NT2/D1 (cell line): Measurements from ENCODE around the gene KLRC4.
"Not testable (repeated sequence)": the region's sequence is repeated elsewhere in the genome, so short reads cannot be mapped to it uniquely, and the experiment has no call there.

Source experiments
- DNase-seq: peaks from one replicate; pipeline ENCODE4 v3.0.0-alpha.2; 2011; ENCODE audit warnings: low read depth, low spot score
- H3K27me3 ChIP-seq: 2 replicates; pipeline ENCODE4 v1.6.0; 2011; ENCODE audit warnings: mild to moderate bottlenecking; ENCODE audit not compliant: insufficient read length, insufficient read depth
- H3K36me3 ChIP-seq: 2 replicates; pipeline ENCODE4 v1.6.1; 2011; ENCODE audit warnings: mild to moderate bottlenecking, low read length, mixed read lengths; ENCODE audit not compliant: insufficient read depth, insufficient read length
- H3K4me1 ChIP-seq: 2 replicates; pipeline ENCODE4 v1.5.1; 2011; ENCODE audit not compliant: insufficient read depth, insufficient read length
- H3K4me3 ChIP-seq: 2 replicates; pipeline ENCODE4 v1.5.1; 2011; ENCODE audit warnings: low read depth; ENCODE audit not compliant: insufficient read length
- H3K9ac ChIP-seq: 2 replicates; pipeline ENCODE4 v1.6.0; 2011; ENCODE audit warnings: low read depth; ENCODE audit not compliant: insufficient read length
- H3K9me3 ChIP-seq: 2 replicates; pipeline ENCODE4 v1.5.1; 2011; ENCODE audit warnings: mild to moderate bottlenecking, low read length; ENCODE audit not compliant: insufficient read depth
- SUZ12 ChIP-seq: IDR thresholded peaks from 2 replicates; pipeline ENCODE4 v1.6.1; 2011; ENCODE audit not compliant: insufficient read length, insufficient read depth; ENCODE audit errors: extremely low read depth
- YY1 ChIP-seq: IDR thresholded peaks from 2 replicates; pipeline ENCODE4 v1.6.1; 2011; ENCODE audit not compliant: insufficient read length, insufficient read depth
- ZNF274 ChIP-seq: IDR thresholded peaks from 2 replicates; pipeline ENCODE4 v1.6.1; 2011; ENCODE audit warnings: mild to moderate bottlenecking, low read depth, low read length

Gene KLRC4, protein sequence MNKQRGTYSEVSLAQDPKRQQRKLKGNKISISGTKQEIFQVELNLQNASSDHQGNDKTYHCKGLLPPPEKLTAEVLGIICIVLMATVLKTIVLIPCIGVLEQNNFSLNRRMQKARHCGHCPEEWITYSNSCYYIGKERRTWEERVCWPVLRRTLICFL

DNA sequence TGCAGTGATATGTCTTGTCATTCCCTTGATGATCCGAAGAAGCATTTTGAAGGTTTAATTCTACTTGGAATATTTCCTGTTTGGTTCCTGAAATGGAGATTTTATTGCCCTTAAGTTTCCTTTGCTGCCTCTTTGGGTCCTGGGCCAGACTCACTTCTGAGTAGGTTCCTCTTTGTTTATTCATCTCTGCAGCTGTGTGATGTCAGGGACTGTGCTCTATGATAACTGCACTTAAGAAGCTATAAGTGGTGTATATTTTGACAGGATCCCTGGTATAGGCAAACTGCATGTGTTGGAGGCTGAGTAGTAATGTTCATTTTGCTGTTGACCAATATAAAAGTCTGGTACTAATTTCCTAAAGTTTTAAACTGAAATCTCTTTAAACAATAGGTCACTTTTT, at the start of gene KLRC4:
Gene KLRC4 (minus strand): TSS at position 366 of the 400 bp plus-strand sequence. CDS start 182 bp downstream, at position 184.
- TF ChIP-seq ZNF274, result no peak
- TF ChIP-seq SUZ12, result no peak
- no peak for DNase-seq
- Histone ChIP-seq H3K9me3 (peaks cover 5% of the 10 kb centered on the region; the same call in 1 of the 2 replicates), H3K4me3 (no peak within 1 kb of the TSS), H3K9ac (no peak within 1 kb of the TSS), H3K27me3 (no peaks in the 10 kb centered on the region), H3K36me3 (no peaks in the 10 kb centered on the region), H3K4me1 (no peaks in the 10 kb centered on the region)

DNA sequence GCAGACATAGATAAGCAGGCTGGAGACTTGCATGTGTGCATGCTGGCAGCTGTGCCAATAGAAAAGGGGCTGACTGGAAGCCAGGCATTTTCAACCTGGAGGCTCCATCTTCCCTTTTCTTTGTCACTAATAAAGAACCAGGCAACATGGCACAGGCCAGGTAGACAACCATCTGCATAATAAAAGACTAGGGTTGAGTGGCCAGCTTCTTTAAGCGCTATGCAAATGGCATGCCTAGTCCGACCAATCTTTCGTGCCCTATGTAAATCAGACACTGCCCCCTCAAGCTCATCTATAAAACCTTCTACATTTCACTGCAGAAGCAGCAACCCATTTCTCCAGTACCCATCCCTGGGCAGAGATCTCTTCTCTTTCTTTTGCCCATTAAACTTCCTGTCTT, 48.2 kb upstream of the KLRC4 start:
- peak; percentile 88 for DNase-seq
- peaks cover 25% of the 10 kb centered on the region for H3K9me3 ChIP-seq
- H3K9ac ChIP-seq, result no peak overlapping the region
- TF ChIP-seq YY1, result peak; percentile 26
- no peak for TF ChIP-seq ZNF274
- no peaks in the 10 kb centered on the region for H3K36me3 ChIP-seq
- H3K27me3 ChIP-seq, result no peaks in the 10 kb centered on the region
- H3K4me3 ChIP-seq, result no peak overlapping the region
- H3K4me1 ChIP-seq, result no peaks in the 10 kb centered on the region

DNA sequence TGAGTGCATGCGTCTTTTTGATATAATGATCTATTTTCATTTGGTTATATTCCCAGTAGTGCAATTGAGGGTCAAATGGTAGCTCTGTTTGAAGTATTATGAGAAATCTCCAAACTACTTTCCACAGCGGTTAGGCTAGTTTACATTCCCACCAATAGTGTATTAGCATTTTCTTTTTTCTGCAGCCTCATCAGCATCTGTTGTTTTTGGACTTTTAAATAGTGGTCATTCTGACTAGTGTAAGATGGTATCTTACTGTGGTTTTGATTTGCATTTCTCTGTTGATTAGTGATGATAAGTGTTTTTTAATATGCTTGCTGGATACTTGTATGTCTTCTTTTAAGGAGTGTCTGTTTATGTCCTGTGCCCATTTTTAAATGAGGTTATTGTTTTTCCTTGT, 47.3 kb upstream of the KLRC4 start:
- DNase-seq, result no peak
- Histone ChIP-seq H3K36me3 (no peaks in the 10 kb centered on the region), H3K27me3 (no peaks in the 10 kb centered on the region), H3K4me1 (no peaks in the 10 kb centered on the region), H3K4me3 (no peak overlapping the region), H3K9ac (no peak overlapping the region), H3K9me3 (peaks cover 25% of the 10 kb centered on the region)
- TF ChIP-seq ZNF274 (no peak), YY1 (no peak), SUZ12 (no peak)

DNA sequence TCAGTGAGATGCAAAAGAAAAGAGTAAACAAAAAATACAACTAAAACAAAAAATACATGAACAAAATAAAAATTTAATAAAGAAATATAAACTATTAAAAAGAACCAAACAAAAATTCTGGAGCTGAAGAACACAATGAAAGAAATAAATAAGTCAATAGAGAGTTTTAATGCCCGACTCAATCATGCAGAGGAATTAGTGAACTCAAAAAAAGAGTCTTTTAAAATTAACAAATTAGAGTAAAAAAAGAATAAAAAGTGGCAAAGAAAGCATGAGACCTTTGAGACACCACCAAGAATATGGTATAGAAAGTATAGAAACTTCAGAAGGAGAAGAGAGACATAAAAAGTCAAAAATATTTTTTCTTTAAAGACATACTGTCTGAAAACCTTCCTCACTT, 46.2 kb upstream of the KLRC4 start:
- Histone ChIP-seq H3K36me3 (no peaks in the 10 kb centered on the region), H3K9ac (no peak overlapping the region), H3K9me3 (peaks cover 25% of the 10 kb centered on the region), H3K4me1 (no peaks in the 10 kb centered on the region), H3K27me3 (no peaks in the 10 kb centered on the region), H3K4me3 (no peak overlapping the region)
- TF ChIP-seq SUZ12, result no peak
- TF ChIP-seq ZNF274, result no peak
- no peak for TF ChIP-seq YY1
- no peak for DNase-seq

DNA sequence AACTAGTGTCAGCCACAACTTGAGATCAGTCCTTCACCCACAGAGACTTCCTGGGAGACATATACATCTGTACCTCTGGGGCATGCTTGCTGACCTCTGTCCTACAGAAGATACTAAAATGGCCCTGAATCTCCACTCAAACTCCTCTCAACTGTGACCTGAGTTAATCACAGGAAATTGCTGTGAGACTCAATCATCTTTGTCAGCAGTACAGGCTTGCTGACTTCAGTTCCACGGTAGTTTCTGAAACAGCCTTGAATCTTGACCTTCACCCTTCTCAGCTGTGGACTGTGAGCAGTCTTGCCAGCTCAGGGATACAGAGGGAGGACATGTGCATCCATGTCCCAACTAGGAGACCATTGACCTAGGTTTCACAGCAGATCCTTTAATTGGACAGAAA, 45.0 kb upstream of the KLRC4 start:
- no peak overlapping the region for H3K4me3 ChIP-seq
- TF ChIP-seq YY1 (no peak), SUZ12 (no peak), ZNF274 (no peak)
- H3K9me3 ChIP-seq, result peaks cover 25% of the 10 kb centered on the region
- no peaks in the 10 kb centered on the region for H3K27me3 ChIP-seq
- no peaks in the 10 kb centered on the region for H3K4me1 ChIP-seq
- DNase-seq, result no peak
- H3K36me3 ChIP-seq, result no peaks in the 10 kb centered on the region
- H3K9ac ChIP-seq, result no peak overlapping the region

DNA sequence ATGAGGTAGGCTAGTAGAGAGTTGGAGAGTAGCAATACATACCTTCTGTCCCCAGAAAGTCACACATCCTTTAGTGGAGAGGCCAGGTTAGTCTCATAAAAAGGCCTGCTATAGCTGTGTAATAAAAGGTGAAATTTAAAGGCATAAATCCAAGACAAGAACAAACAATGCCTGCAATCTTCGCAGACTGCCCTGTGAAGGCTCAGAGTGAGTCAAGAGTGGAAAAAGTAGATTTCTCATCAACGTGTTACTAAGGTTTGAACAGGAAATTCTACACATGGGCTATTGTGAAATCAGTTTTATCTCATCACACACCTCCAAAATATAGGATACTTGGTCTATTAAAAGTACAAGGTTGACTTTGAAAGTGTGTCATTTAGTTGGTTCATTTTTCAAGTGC, 43.6 kb upstream of the KLRC4 start, which contains the start of gene KLRC1:
Gene KLRC1 (minus strand): TSS at position 222 of the 400 bp plus-strand sequence. CDS start 2,221 bp downstream, outside the sequence.
- TF ChIP-seq SUZ12 (no peak), YY1 (no peak)
- Histone ChIP-seq H3K27me3 (no peaks in the 10 kb centered on the region), H3K9ac (no peak within 1 kb of the TSS), H3K9me3 (peaks cover 19% of the 10 kb centered on the region), H3K4me1 (no peaks in the 10 kb centered on the region), H3K4me3 (no peak within 1 kb of the TSS), H3K36me3 (no peaks in the 10 kb centered on the region)
- no peak for DNase-seq

GRCh38 chr12:10448236-10448635, 38.7 kb upstream of the KLRC4 start:
- no peak for DNase-seq
- Histone ChIP-seq H3K36me3 (no peaks in the 10 kb centered on the region), H3K9ac (no peak overlapping the region), H3K27me3 (no peaks in the 10 kb centered on the region), H3K4me1 (no peaks in the 10 kb centered on the region), H3K9me3 (no peaks in the 10 kb centered on the region; the same call in 1 of the 2 replicates), H3K4me3 (no peak overlapping the region)
- TF ChIP-seq ZNF274, result no peak
- no peak for TF ChIP-seq SUZ12
- TF ChIP-seq YY1, result no peak

DNA sequence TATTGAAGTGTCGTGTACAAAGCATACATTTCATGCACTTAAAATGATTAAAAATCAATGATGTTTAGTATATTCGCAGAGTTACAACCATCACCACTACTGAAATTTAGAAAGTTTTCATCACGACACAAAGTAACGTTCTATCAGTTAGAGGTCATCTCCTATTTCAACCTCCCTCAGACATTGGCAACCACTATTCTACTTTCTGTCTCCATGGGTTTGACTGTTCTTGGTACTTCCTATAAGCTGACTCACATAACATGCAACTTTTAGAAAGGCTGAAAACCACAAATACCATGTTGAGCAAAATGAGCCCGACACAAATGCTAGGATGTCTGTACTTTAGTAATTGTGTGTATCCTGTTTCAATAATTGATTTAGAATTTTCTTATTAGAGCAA, 36.5 kb upstream of the KLRC4 start:
- H3K9me3 ChIP-seq, H3K36me3 ChIP-seq, H3K27me3 ChIP-seq, H3K4me3 ChIP-seq, H3K4me1 ChIP-seq, H3K9ac ChIP-seq, DNase-seq: not testable (repeated sequence)

DNA sequence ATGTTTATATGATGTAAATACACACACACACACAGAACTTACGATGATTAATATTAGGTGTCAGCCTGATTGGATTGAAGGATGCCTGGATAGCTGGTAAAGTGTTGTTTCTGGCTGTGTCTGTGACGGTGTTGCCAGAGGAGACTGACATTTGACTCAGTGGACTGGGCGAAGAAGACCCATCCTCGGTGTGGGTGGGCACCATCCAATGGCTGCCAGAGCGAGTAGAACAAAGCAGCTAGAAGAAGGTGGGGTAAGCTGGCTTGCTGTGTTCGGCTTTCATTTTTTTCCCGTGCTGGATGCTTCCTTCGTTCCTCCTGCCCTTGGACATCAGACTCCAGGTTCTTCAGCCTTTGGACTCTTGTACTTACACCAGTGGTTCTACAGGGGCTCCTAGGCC, 31.6 kb upstream of the KLRC4 start:
- H3K9ac ChIP-seq, H3K27me3 ChIP-seq, DNase-seq, H3K4me3 ChIP-seq, H3K36me3 ChIP-seq, H3K9me3 ChIP-seq, H3K4me1 ChIP-seq: not testable (repeated sequence)

- H3K27me3 ChIP-seq, H3K4me1 ChIP-seq, H3K4me3 ChIP-seq, DNase-seq, H3K9ac ChIP-seq, H3K9me3 ChIP-seq, H3K36me3 ChIP-seq: not testable (repeated sequence)
These were observed 30.2 kb upstream of the KLRC4 start for GRCh38 chr12:10439608-10440274.
